NCI-H2227 treated with DMSO at 0.1 percent for 48 hours (cell line): ENCODE data around the gene CACHD1.

ENCODE experiments used
- DNase-seq: peaks from one replicate; lab custom pipeline; 2025; lab: John Stamatoyannopoulos, UW

Gene CACHD1

DNA sequence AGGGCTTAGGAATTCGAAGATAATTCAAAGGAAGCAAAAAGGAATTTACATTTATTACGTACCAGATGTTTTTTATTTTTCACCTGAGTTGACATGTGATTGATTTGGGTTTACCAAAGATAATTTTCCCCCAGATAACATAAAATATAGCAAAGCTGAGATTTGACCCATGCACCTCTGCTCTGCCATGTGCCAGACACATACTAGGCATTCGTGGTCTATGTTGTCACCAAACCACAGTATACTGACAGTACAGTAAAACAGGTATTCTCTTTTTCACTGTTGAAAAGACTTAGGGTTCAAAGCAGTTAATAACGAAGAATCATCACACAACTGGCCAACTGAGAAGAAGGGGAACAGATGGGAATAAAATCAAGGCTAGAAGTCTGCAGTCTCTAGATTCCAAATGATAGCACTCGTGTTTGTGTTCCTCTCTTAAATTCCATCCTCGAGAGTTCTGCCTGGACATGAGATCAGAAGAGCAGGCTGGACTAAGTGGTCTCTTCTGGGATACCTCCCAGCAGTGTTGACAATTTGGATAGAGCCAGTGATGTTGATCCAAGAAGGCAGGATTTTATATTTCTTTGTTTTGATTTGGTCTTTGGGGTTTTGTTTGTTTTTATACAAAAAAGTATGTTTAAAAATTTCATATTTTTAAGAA is 189.7 kb downstream of the CACHD1 start:
- no peak for DNase-seq

DNA sequence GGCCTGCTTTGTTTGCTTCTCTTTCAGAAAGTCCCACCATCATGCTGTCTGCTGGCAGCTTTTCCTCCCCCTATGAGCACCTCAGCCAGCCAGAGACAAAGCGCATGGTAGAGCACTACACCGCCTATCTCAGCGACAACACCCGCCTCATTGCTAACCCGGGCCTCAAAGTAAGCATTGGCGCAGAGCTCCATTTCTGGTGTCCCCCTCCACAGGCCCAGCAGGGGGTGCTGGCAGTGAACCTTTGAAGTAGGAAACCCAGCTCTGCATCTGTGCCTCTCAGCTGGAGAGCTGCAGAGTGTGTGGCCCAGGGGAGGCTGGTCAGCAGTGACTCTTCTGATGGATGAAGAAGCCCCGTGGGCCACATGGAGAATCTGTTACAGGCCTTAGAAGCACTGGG is 193.7 kb downstream of the CACHD1 start:
- no peak for DNase-seq

DNA sequence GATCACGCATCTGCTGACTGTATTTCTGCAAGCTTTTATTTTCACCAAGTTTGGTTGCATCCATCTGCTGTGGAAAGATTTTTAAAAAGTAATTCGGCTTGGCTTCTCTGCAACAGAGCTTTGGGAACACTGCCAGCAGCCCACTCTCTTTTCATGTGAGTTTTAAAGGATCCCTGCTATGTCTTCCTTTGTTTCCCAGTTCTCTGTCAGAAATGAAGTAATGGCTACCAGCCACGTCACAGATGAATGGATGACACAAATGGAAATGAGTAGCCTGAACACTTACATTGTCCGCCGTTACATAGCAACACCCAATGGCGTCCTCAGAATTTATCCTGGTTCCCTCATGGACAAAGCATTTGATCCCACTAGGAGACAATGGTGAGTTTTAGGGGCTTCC is 194.4 kb downstream of the CACHD1 start:
- no peak for DNase-seq

DNA sequence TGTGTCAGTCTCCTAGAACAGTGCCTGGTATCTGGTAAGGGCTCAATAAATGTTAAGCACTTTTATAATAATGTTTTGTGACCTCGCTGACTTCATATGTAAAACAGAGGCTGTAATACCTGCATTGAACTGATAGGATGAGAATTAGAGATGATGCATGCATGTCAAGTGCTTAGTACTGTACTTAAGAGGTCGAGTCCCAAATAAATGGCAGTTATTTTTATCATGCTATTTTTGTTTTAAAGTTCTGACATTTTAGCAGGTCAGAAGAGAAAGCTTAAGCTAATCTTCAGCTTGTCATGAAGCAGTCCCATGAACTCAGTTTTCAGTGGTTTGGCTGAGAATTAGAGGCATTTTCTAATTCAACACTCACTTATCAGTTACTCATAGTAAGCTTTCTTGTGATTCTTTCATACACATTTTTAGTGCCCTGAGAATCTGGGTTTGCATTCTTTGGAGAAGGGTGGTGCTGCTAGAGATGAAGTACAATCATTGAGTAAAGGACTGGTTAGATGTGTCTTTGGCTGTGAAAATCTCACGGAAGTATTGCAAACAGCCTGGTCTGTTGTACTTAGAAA is 199.3 kb downstream of the CACHD1 start:
- no peak for DNase-seq

DNA sequence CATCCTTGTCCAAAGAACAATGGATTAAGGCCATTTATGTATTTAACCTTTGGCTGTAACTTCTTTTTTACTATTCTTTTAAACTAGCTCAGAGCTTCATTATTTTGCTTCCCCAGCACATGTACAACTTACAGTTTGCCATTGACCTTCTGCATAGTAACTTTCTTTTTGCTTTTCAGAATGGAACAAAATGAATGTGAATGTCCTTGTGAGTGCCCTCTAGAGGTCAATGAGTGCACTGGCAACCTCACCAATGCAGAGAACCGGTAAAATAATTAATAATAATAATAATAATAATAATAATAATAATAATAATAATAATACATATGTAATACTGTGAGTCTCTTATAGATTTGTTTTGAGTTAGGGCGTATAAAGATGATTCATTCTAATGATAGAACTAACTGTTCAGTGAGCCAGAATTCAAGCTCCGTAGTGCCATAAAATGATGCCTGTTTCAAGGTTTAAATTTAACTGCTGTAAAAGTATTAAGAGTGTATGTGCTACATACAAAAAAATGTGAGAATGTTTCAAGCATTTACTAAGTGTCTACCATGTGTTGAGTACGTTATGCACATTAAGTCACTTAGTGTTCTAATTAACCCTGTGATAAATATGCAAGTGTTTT is 205.9 kb downstream of the CACHD1 start:
- DNase-seq: no peak

DNA sequence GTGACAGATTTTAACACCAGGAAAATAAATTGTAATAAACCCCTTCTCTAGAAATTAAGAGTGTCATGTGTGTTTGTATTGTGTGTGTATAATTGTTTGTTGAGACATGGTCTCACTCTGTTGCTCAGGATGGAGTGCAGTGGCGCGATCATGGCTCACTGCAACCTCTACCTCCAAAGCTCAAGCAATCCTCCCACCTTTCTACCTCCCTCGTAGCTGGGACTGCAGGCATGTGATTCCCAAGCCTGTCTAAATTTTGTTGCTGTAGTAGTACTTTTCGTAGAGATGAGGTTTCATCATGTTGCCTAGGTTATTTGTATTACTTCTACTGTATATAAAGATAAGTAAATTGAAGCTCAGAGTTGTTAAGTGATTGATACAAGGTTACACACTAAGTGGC is 206.5 kb downstream of the CACHD1 start:
- no peak for DNase-seq

DNA sequence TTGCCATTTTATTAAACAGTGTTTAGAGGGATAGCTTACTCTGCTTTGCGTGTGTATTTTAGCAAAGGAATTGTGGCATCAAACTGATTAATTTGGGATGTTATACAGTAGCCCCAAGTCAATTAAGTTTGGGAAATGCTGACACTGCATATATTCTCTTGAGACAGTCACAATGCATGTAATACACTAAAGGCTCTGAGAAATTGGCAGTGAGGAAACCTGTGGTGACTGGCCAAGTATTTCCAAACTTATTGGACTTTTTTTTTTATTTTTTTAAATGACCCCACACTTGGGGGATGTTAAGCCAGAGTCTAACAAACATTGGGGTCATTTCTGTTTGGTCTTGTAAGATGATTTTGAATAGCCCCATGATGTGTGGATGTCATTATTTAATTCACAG is 207.6 kb downstream of the CACHD1 start:
- no peak for DNase-seq

DNA sequence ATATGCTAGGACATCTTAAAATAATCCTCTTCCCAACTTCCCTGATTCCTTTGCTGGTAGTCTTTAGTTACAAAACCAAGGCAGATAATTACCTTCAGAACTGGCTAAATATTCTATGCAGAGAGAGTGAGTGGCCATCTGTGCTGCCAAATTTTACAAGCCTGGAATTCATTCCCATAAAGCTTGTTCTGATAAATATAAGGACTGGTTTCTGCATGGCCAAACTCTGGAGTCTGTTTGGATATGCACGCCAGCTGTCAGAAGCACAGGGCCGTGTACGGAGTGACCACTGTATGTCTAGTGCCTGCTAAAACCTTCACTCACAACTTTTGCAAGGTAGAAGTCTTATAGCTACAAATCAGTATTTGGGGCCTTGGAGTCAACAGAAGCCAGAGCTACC is 208.4 kb downstream of the CACHD1 start:
- no peak for DNase-seq

DNA sequence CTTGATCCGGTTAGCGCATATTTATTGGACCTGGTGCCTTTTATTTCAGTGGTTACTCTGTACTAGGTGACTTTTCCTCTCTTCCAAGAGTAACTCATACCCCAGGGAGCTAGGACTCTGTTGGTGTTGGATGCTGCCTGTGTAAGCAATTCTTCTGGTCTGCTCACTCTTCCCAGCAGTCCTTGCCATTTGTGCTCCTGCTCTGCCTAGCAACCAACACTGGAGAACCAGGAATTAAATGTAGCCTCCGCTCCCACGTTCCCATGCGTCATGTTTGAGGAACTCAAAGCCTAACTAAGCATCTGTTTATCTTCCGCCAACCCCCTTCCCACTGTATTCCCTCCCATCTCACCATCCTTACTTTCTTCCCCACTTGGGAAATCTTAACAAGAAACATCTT is 209.2 kb downstream of the CACHD1 start:
- no peak for DNase-seq

DNA sequence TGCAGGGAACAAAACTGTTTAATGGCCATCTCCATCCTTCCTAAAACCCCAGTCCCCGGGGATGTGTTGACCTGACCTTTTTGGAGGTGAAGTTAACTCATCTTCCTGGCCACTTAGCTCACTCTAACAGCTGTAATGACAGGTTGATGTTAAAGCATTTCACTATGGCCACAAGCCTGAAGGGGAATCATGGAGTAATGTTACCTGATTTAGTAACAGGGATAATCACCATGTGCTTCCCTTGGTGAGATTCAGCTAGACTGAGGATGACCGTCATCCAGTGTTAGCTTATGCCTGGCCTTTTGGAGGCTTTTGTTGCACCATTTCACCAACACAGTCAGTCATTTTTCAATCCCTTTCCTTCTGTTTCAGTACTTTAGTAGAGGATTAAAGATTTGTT is 210.7 kb downstream of the CACHD1 start:
- DNase-seq: peak; percentile 18

DNA sequence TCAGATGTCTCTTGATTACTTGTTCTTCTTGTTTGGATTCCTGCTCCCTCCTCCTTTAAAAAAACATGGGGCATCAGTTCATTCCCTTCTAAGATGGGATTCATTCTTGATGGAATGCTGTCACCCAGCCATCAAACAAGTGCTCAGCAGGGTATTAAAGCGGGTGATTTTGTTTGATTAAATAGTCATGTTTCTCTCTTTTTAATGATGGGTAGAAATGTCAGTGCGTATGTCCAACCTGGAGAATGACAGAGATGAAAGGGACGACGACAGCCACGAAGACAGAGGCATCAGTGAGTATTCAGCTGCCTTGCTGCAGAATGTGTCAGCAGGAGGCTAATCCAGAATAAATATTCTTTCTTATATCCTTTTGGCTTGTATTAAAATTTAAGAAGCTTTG is 211.1 kb downstream of the CACHD1 start:
- no peak for DNase-seq

DNA sequence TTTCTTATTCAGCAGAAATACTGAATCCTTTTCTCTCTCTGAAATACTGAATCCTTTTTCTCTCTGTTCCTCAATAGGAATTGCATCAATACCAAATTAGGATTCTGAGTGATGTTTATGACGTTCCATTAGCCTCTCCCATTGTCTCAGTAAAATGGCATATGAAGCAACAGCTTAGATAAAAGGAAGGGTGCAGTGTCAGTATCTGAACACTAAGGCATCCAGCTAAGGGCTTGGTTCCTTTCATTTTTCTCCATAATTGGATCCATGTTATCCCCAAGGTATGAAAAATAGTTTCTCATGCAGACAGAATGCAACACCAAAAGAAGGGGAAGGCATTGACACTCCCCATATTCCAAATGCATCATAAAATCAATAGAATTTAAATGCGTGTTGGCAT is 213.5 kb downstream of the CACHD1 start:
- no peak for DNase-seq

DNA sequence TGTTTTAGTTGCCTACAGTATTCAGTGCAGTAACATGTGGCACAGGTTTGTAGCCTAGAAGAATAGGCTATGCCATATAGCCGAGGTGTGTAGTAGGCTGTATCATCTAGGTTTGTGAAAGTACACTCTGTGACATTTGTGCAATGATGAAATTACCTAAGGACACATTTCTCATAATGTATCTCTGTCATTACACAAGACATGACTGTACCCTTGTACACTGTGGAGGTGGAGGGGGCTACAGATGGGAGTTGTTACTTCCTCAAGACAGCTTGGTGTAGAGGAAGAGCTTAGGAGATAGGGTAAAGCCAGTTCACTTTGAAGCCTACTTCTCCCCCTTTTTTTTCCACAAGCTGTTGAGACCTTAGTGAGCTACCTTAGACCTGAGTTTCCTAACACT is 215.3 kb downstream of the CACHD1 start:
- DNase-seq: no peak

DNA sequence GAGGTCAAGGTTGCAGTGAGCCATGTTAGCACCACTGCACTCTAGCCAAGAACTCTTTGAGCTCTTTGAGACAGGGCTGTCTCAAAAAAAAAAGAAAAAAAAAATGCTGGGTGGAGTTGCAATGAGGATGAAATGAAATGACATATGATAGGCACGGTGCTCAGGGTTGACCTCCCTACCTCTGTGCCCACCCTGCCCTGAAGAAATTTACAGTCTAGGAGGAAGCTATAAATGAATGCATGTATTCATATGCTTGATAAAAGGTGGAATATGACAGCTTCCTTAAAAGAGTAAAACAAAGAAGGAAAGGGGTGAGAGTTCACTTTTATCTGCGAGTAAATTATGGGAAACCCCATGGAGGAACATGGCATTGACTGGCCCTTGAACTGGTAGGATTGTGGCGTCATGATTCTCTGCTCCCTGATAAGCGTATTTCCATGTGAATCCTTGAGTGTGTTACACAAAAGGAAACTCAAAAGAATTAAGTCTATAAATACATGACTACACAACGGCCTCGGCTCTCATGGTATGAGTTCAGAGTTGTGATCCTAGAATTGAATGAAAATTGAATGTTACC is 215.9 kb downstream of the CACHD1 start:
- DNase-seq: no peak

DNA sequence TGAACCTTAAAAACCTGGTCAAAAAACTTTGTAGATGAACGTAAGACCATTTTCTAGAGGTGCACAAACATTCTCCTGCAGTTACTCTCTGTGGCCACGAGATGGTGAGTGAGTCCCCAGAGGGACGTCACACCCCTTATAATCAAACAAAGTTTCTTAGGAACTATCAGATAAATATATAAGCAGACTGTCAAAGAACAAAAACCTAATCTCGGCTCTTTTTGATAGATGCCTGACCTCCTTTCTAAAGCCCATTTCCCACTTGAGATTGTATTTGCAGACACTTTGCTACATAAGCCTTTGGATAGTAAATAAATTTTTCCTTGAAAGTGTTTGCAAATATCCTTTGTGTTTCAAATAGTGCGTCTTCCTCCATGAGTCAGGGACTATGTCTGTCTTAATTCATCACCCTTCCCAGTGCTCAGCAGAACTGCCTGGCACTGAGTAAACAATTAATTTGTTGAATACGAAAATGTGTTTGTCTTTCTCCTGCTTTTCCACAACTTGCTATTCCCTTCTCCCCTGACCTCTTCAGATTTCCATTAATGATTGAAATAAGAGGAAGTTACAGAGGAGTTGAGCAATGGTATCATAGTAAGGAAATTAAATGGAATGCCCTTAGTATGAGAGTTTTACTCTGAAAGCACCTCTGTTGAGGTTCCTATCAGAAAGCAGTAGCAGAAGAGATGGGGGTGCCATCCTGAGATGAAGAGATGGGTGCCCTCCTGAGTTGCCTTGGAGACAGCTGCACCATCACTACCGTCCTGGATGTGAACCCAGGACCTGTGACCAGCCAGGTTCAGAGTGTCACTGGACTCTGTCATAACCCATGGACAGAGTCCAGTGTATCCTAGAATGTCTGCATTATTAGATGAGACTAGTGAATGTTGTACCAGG is 217.1 kb downstream of the CACHD1 start:
- peak; percentile 24 for DNase-seq

DNA sequence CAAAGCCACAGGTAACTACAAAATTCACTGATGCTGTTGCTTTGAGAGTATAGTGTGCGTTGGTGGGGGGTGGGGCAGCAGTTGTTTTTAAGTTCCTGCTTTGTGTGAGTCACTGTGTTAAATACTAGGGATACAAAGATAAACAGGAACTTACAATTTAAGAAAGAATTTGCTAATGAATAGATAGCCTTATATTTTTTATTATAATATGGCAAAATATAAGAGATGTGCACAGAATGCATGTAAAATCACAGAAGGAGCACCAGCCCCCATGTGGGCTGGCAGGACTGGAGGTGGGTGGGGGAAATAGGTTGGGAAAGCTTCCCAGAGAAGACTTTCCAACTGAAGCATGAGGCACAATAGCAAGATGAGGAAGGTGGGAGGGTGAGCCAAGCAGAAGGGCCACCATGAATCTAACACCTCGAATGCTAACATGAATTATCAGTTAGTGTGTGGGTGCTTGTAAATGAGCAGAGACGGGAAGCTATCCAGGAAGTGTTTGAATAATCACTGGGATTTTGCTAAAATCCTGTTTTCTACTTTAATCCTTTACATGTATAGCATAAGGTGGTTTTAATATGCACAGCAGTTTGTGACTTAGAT is 217.9 kb downstream of the CACHD1 start:
- DNase-seq: no peak

DNA sequence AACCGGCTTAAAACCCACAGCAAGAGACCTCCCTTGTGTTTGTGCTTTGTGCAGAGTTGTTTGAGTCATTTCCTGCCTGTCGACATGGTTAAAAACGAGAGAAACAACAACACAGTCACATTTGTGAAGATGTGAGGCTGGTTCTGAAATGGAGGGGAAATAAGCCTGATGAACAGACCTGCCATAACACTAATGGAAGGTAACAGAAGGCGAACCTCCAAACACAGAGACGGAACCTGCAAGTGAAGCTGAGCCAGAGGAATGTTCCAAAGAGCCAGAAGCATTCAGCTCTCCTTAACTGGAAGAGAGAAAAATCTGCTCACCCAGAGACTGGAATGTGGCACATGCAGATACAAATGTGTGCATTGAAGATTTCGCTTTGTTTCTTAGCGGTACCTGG is 221.7 kb downstream of the CACHD1 start:
- DNase-seq: no peak

DNA sequence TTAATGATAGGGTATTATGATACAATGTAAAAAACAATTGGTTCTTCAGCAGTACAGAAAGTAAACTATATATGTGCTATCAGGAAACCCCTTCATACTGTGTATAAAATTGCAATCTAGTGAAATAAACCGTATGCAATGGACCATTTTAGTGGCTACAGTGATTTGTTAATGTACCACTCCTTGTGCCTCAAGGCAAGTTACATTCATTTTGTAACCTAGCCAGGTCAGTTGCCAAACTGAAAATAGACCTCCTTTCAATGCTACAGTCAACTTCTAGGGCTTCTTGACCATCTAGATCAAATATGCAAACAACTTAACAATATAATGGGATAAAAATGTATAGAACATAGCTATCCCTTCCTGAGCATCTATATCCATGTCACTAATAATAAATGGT is 223.0 kb downstream of the CACHD1 start:
- DNase-seq: no peak

DNA sequence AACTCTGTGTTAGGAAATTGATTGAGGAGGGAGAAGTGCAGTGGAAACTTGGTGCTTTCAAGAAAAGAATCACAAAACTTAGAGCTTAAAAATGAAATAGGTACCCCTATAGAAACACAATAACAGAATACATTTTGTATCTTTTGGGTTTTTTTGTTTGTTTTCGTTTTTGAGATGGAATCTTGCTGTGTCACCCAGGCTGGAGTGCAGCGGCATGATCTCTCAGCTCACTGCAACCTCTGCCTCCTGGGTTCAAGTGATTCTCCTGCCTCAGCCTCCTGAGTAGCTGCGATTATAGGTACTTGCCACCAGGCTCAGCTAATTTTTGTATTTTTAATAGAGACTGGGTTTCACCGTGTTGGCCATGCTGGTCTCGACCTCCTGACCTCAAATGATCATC is 223.5 kb downstream of the CACHD1 start:
- no peak for DNase-seq

DNA sequence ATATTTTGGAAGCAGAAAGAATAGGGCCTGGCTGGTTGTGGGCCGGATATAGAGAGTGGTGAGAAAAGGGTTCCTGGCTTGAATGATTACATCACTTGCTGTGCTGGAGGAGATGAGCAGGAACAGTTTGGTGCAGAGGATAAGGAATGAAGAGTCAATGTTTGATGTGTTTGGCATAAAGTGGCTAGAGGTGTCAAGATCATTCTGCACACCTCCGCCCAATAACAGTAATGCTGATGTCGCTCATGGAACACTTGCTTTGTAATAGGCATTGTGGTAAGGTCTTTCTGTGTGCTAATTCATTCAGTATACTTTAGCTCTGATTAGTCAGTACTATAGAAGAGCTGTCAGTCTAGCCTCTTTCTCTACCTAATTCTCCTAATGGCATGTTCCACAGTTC is 226.9 kb downstream of the CACHD1 start:
- no peak for DNase-seq

DNA sequence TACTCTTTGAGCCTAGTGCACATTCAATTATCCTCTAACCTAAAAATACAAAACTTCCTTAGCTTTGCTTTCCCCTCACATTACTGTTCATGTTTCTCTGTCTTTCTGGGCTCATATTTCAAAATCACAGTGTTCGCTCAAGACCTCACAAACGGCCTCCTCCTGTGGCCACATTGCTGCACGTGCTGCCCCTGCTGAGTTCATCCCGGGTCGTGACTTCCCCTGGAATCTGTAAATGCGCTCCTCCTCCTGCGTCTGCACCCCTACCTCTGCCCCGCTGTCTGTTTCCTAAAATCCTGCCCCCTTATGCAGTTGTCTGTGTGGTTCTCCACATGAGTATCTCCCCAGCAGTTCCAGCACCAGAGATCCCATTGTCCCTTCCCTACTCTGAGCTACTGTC is 229.4 kb downstream of the CACHD1 start:
- no peak for DNase-seq

DNA sequence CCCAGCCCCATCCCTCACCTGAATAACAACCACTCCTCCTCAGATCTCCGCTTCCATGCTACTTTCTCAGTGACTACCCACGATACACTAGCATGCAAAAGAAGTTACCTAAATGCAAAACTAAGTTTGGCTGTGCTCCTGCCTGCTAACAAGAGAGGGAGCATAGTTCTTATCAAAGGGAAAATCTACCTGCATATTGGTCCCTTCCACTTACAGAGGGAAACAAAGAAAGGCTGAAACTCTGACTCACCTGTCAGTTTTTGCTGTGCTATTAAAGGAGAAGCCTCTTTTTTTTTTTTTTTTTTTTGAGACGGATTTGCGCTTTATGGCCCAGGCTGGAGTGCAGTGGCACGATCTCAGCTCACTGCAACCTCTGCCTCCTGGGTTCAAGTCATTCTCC is 231.1 kb downstream of the CACHD1 start:
- DNase-seq: no peak
